GM18909 (cell line): Measurements from ENCODE around the gene CASQ1.
A peak's percentile ranks its signal among the peaks of the same experiment; 100 is the strongest.

Source experiments
- ATAC-seq: cut with Tn5 transposase; IDR thresholded peaks from one replicate; pipeline ENCODE4 v1.9.1; 2021; ENCODE audit warnings: mild to moderate bottlenecking; ENCODE audit not compliant: unreplicated experiment, poor library complexity

Gene CASQ1

GRCh38 chr1:160168016-160168415 lies 22.4 kb upstream of the CASQ1 start:
- no peak for ATAC-seq

GRCh38 chr1:160168609-160169369 lies 21.6 kb upstream of the CASQ1 start:
- no peak for ATAC-seq

- ATAC-seq = peak; percentile 86
These were observed 20.6 kb upstream of the CASQ1 start for GRCh38 chr1:160169553-160170399.

DNA sequence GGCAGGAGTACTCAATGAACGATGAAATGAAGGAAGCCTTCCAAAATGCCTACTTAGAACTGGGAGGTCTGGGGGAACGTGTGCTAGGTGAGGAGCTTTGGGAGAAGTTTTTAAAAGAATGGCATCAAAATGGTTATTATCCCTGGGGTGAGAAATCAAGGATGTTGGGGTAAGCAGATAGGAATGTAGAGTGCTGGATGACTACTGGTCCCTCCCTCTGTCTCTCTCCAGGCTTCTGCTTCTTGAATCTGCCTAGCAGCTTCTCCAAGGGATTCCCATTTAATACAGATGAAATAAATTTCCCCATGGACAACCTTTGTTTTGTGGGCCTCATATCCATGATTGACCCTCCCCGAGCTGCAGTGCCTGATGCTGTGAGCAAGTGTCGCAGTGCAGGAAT lies 19.0 kb upstream of the CASQ1 start:
- no peak for ATAC-seq

DNA sequence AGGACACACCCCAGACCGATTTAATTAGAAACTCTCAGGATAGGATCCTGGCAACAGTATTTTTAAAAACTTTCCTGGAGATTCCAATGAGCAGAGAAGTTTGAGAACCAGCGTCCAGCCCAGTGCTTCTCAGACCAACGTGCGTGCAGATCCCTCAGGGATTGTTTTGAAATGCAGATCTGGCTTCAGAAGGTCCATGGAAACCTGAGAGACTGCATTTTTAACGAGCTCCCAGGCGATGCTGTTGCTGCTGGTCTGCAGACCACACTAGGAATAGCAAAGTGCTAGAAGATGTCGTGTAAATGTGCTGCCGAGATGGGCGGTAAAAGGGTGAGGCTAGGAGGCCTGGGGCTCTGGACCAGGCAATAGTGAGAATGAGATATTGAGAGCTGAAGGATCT lies 18.4 kb upstream of the CASQ1 start:
- no peak for ATAC-seq

DNA sequence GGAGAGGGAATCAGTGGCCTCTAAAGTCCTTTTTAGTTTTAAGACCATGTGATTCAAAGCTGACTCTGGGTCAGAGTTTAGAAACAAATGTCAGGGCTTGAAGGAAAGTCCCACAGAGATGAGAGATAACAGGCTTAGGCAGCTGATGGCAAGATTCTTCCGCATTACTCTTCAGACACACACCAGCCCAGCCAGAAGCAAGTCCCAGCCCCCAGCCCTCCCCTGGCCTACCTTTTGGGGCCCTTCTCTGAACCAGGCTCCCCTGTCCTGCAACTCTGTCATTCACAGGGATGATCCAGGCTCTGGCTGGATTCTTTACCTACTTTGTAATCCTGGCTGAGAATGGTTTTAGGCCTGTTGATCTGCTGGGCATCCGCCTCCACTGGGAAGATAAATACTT lies 13.1 kb upstream of the CASQ1 start:
- no peak for ATAC-seq

DNA sequence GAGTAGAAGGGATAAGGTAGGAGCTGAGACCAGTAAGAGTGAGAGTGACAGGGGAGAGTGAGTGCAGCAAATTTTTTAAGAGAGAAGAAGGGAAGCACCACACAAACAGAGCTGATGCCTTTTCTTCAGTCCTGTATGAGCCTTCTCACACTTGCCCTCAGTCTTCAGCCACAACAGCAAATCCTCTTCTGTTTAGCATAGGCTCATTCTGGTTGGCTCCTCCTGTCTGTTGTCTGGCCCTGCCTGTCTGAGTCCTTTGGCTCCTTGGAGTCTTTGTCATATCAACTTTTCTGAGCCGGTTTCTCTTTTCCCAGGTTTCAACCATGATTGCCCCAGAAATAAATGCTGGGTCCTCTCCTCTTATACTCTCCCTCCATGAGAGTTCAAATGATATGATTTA lies 12.7 kb upstream of the CASQ1 start:
- ATAC-seq = no peak

DNA sequence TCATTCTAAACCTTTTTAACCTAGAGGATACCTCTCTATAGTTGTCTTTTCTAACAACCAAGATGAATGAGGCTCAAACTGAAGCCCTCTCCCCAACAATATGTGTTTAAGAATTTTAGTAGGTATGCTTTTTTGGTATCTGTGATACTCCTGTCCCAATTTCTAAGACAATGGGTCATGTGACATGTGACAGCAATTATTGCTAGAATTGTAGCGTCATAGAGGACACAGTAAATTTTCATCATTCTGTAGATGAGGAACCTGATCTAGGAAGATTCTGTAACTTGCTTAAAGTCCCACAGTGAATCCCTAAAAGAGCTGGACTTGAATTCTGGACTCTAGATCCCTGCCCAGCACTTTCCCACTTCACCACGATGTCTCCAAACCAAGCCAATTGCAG lies 11.6 kb upstream of the CASQ1 start:
- no peak for ATAC-seq

- no peak for ATAC-seq
These were observed 11.0 kb upstream of the CASQ1 start for GRCh38 chr1:160179336-160179735.

- ATAC-seq = no peak
These were observed 4.1 kb upstream of the CASQ1 start for GRCh38 chr1:160186246-160186645.

DNA sequence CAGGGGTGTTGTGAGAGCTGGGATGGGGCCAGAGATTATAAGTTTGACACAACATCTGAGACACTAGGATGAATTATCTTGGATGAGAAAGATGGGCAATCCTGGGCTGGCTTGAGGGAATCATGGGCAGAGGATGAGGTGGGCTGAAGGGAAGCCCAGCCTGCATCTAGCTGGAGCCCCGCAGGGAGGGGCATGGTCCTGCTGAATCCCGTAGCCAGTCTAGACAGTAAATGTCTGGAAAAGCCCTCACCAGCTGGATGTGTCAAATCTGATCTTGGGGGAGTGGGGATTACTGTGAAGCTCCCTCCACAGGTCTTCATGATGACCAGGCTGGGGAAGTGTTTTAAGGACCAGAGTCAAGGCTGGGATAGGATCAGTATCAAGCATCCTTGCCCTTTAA lies 3.6 kb upstream of the CASQ1 start:
- ATAC-seq = no peak

DNA sequence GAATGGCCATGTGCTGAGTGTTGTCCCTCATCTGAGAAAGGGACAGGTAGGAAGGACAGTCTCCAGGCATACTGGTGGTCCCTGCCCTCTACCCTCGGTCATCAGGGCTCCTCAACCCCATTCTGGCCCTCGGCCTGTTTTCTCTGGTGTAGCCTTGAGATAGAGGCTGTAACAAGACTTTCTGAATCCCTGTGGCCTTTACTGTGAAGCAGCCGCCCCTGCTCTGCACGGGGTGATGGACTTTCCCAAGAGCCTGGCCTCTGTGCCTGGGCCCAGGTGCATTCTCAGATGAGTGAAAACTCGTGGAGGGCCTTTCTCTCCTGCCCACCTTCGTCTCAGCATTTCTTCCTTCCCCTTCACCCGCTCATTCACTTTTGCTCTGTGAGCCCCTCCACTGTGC lies 3.0 kb upstream of the CASQ1 start:
- no peak for ATAC-seq

DNA sequence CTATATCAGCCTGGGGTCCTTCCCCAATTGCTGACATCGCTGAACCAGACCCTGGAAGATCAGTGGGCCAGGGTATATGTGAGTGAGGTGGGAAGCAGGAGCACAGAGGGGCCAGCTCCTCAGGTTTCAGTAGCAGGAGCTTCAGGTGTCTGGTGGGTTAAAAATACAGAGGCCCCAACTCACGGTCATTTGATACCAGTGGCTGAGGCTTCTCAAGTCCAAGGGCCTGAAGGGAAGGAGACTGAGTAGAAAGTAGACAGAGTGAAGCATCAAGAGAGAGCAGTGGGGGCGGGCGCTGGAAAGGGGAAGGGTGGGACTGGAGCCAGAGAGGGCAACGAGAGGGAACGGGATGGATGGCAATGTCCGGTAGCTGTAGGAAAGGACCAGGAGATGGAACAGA lies 2.0 kb upstream of the CASQ1 start:
- no peak for ATAC-seq

- ATAC-seq = no peak
These were observed 1.4 kb downstream of the CASQ1 start for GRCh38 chr1:160191756-160192155.

GRCh38 chr1:160192234-160192633 lies 1.9 kb downstream of the CASQ1 start:
- ATAC-seq = no peak

DNA sequence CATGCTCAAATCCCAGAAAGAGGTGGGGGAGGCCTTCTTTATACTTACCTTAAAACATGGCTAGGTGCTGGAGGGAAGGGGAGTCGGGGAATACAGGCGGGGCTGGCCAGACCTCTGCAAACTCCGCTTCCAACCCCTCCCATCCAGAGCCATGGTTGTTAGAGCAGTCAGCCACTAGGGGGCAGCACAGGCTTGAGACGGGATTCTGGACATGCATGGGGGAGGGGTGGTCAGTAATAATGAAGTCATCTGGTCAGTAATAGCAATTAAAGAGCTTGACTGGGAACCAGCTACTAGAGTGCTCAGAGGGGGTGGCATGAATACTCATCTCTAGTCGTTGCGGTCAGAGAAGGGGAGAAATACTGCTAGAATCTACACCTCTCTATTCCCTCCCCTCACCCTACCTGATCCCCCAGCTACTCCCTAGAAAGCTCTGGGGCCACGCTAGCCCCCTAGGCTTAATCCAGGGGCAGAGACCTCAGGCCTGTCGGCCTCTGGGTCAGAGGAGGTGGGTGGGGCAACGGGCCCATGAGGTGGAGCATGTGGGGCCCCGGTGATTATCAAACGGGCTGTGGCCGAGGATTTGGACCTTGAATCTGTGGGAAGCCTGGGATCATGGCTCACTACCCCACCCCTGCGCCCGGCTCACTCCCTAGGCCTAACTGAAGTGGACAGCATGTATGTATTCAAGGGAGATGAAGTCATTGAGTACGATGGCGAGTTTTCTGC lies 2.9 kb downstream of the CASQ1 start:
- peak; percentile 73 for ATAC-seq

- ATAC-seq = no peak
These were observed 3.7 kb downstream of the CASQ1 start for GRCh38 chr1:160193832-160194736.

GRCh38 chr1:160194737-160195059 lies 4.3 kb downstream of the CASQ1 start:
- ATAC-seq = no peak

GRCh38 chr1:160196143-160196542 lies 5.8 kb downstream of the CASQ1 start:
- ATAC-seq = no peak

GRCh38 chr1:160197231-160197630 lies 6.9 kb downstream of the CASQ1 start:
- ATAC-seq = no peak
